Subcutaneous abdominal adipose tissue (tissue), 5 donors: ENCODE measurements around the gene CAMKK2.
"Not testable (repeated sequence)": the region's sequence is repeated elsewhere in the genome, so short reads cannot be mapped to it uniquely, and the experiment has no call there.

ENCODE experiments used
- H3K27ac ChIP-seq: one replicate; pipeline ENCODE4 v1.7.0; 2013; ENCODE audit warnings: low read depth, mild to moderate bottlenecking, inconsistent platforms, low read length, moderate library complexity
- H3K27me3 ChIP-seq, 5 donors: one replicate each; pipeline ENCODE4 v1.7.0; 2013; ENCODE audit warnings: low read length in 5 of 5, inconsistent platforms in 1 of 5; ENCODE audit not compliant: control insufficient read depth in 5 of 5, insufficient read depth in 4 of 5
- H3K36me3 ChIP-seq, 5 donors: one replicate each; pipeline ENCODE4 v1.7.0; 2013; ENCODE audit warnings: low read length in 5 of 5; ENCODE audit not compliant: control insufficient read depth in 5 of 5, insufficient read depth in 5 of 5
- H3K4me1 ChIP-seq, 5 donors: one replicate each; pipeline ENCODE4 v1.7.0; 2013; ENCODE audit warnings: low read length in 5 of 5, mild to moderate bottlenecking in 3 of 5, moderate library complexity in 1 of 5; ENCODE audit not compliant: control insufficient read depth in 5 of 5, insufficient read depth in 5 of 5
- H3K4me3 ChIP-seq, 5 donors: one replicate each; pipeline ENCODE4 v1.7.0; 2013; ENCODE audit warnings: low read length in 5 of 5, low read depth in 1 of 5
- H3K9ac ChIP-seq, 5 donors: one replicate each; pipeline ENCODE4 v1.7.0; 2013; ENCODE audit warnings: low read length in 5 of 5, mild to moderate bottlenecking in 4 of 5, moderate library complexity in 3 of 5
- H3K9me3 ChIP-seq, 5 donors: one replicate each; pipeline ENCODE4 v1.7.0; 2013; ENCODE audit warnings: low read length in 5 of 5; ENCODE audit not compliant: control insufficient read depth in 5 of 5
- donor health status: healthy.
- donor health status: healthy.
- donor health status: healthy.
- donor health status: healthy.
- donor health status: healthy.

CAMKK2 gene

GRCh38 chr12:121267822-121268221, 28.7 kb downstream of the CAMKK2 start:
- Histone ChIP-seq H3K27me3 (no peaks in the 10 kb centered on the region), H3K9me3 (no peaks in the 10 kb centered on the region), H3K36me3 (peaks cover 9 to 71% (median 51%) of the 10 kb centered on the region in 5 donors), H3K27ac (no peak overlapping the region), H3K9ac (no peak overlapping the region), H3K4me3 (no peak overlapping the region), H3K4me1 (no peaks in the 10 kb centered on the region)

GRCh38 chr12:121264951-121265515, 31.5 kb downstream of the CAMKK2 start:
- Histone ChIP-seq H3K9me3 (no peaks in the 10 kb centered on the region), H3K27ac (no peak overlapping the region), H3K36me3 (peaks cover 9 to 84% (median 67%) of the 10 kb centered on the region in 5 donors), H3K27me3 (no peaks in the 10 kb centered on the region), H3K4me1 (no peaks in the 10 kb centered on the region), H3K9ac (no peak overlapping the region), H3K4me3 (no peak overlapping the region)

GRCh38 chr12:121264135-121264534, 32.4 kb downstream of the CAMKK2 start:
- no peak overlapping the region for H3K27ac ChIP-seq
- no peak overlapping the region for H3K4me3 ChIP-seq
- no peaks in the 10 kb centered on the region for H3K9me3 ChIP-seq
- H3K36me3 ChIP-seq = peaks cover 6 to 84% (median 71%) of the 10 kb centered on the region in 5 donors
- H3K4me1 ChIP-seq = no peaks in the 10 kb centered on the region
- H3K9ac ChIP-seq = no peak overlapping the region
- H3K27me3 ChIP-seq = no peaks in the 10 kb centered on the region

GRCh38 chr12:121263206-121263935, 33.1 kb downstream of the CAMKK2 start:
- H3K9ac ChIP-seq = no peak overlapping the region
- H3K36me3 ChIP-seq = peaks cover 4 to 83% (median 68%) of the 10 kb centered on the region in 5 donors

GRCh38 chr12:121261398-121261797, 35.1 kb downstream of the CAMKK2 start:
- no peak overlapping the region for H3K27ac ChIP-seq
- H3K36me3 ChIP-seq = peaks cover 6 to 88% (median 72%) of the 10 kb centered on the region in 5 donors

More at GRCh38 chr12:121263206-121263935, 33.1 kb downstream of the CAMKK2 start:
- no peaks in the 10 kb centered on the region for H3K27me3 ChIP-seq
- H3K4me3 ChIP-seq = no peak overlapping the region
- no peaks in the 10 kb centered on the region for H3K9me3 ChIP-seq
- H3K27ac ChIP-seq = no peak overlapping the region
- no peaks in the 10 kb centered on the region for H3K4me1 ChIP-seq

GRCh38 chr12:121260091-121260490, 36.4 kb downstream of the CAMKK2 start:
- Histone ChIP-seq H3K9me3 (no peaks in the 10 kb centered on the region), H3K27me3 (no peaks in the 10 kb centered on the region), H3K4me3 (no peak overlapping the region), H3K27ac (no peak overlapping the region), H3K36me3 (peaks cover 6 to 84% (median 69%) of the 10 kb centered on the region in 5 donors), H3K4me1 (no peaks in the 10 kb centered on the region), H3K9ac (no peak overlapping the region)

More at GRCh38 chr12:121261398-121261797, 35.1 kb downstream of the CAMKK2 start:
- no peak overlapping the region for H3K4me3 ChIP-seq
- no peak overlapping the region for H3K9ac ChIP-seq
- no peaks in the 10 kb centered on the region for H3K27me3 ChIP-seq
- no peaks in the 10 kb centered on the region for H3K4me1 ChIP-seq
- no peaks in the 10 kb centered on the region for H3K9me3 ChIP-seq

GRCh38 chr12:121259074-121259473, 37.4 kb downstream of the CAMKK2 start:
- H3K9ac ChIP-seq = no peak overlapping the region
- H3K27me3 ChIP-seq = no peaks in the 10 kb centered on the region
- H3K27ac ChIP-seq = no peak overlapping the region
- H3K4me3 ChIP-seq = no peak overlapping the region
- H3K9me3 ChIP-seq = no peaks in the 10 kb centered on the region
- H3K36me3 ChIP-seq = peaks cover 6 to 85% (median 72%) of the 10 kb centered on the region in 5 donors
- no peaks in the 10 kb centered on the region for H3K4me1 ChIP-seq

GRCh38 chr12:121257704-121258449, 38.6 kb downstream of the CAMKK2 start:
- H3K9me3 ChIP-seq, H3K4me3 ChIP-seq, H3K27ac ChIP-seq, H3K27me3 ChIP-seq, H3K4me1 ChIP-seq, H3K9ac ChIP-seq: not testable (repeated sequence)
- peaks cover 6 to 85% (median 72%) of the 10 kb centered on the region in 5 donors for H3K36me3 ChIP-seq

- H3K9ac ChIP-seq = no peak overlapping the region
- no peaks in the 10 kb centered on the region for H3K9me3 ChIP-seq
- H3K4me3 ChIP-seq = no peak overlapping the region
- H3K36me3 ChIP-seq = peaks cover 13 to 82% (median 73%) of the 10 kb centered on the region in 5 donors
- no peaks in the 10 kb centered on the region for H3K4me1 ChIP-seq
- no peak overlapping the region for H3K27ac ChIP-seq
- H3K27me3 ChIP-seq = no peaks in the 10 kb centered on the region
Observed at GRCh38 chr12:121255433-121255832, 41.1 kb downstream of the CAMKK2 start.
